HK-2 (cell line): ENCODE results near the gene HSPA1B.
"Not testable (repeated sequence)": the region's sequence is repeated elsewhere in the genome, so short reads cannot be mapped to it uniquely, and the experiment has no call there.

Experiments used
- DNase-seq: peaks from one replicate; pipeline ENCODE4 v3.0.0-alpha.2; 2018; ENCODE audit not compliant: unreplicated experiment

The HSPA1B gene

GRCh38 chr6:31797588-31797987 lies 29.9 kb upstream of the HSPA1B start:
- DNase-seq, result no peak

- DNase-seq, result no peak
Observed at GRCh38 chr6:31799781-31800180, 27.8 kb upstream of the HSPA1B start.

GRCh38 chr6:31801031-31801927 lies 26.3 kb upstream of the HSPA1B start:
- DNase-seq, result not testable (repeated sequence)

GRCh38 chr6:31805939-31806469 lies 21.5 kb upstream of the HSPA1B start:
- no peak for DNase-seq

- peak; percentile 97 for DNase-seq
Observed at GRCh38 chr6:31806470-31807272, 20.9 kb upstream of the HSPA1B start, which contains the start of gene LSM2. TSS of gene LSM2 (minus strand) at chr6:31806966. CDS start at chr6:31806757, 209 bp downstream.

- not testable (repeated sequence) for DNase-seq
Observed at GRCh38 chr6:31808599-31808998, 18.9 kb upstream of the HSPA1B start.

GRCh38 chr6:31811645-31812044 lies 15.9 kb upstream of the HSPA1B start:
- DNase-seq, result no peak

- no peak for DNase-seq
Observed at GRCh38 chr6:31813465-31813849, 14.1 kb upstream of the HSPA1B start.

- peak; percentile 94 for DNase-seq
Observed at GRCh38 chr6:31814677-31815024, 12.9 kb upstream of the HSPA1B start.

- peak; percentile 98 for DNase-seq
Observed at GRCh38 chr6:31815025-31815838, 12.3 kb upstream of the HSPA1B start, which contains the start of the genes HSPA1A and HSPA1L. TSS of gene HSPA1A (plus strand) at chr6:31815543. CDS start at chr6:31815757, 214 bp downstream. TSS of gene HSPA1L (minus strand) at chr6:31815283. CDS start at chr6:31811972, 3,311 bp downstream.

GRCh38 chr6:31817133-31817928 lies 10.2 kb upstream of the HSPA1B start:
- not testable (repeated sequence) for DNase-seq

- DNase-seq, result not testable (repeated sequence)
Observed at GRCh38 chr6:31817929-31818511, 9.5 kb upstream of the HSPA1B start.

- DNase-seq, result no peak
Observed at GRCh38 chr6:31819871-31820299, 7.7 kb upstream of the HSPA1B start.

- not testable (repeated sequence) for DNase-seq
Observed at GRCh38 chr6:31820399-31820798, 7.1 kb upstream of the HSPA1B start.

- DNase-seq, result no peak
Observed at GRCh38 chr6:31821301-31822035, 6.1 kb upstream of the HSPA1B start.

- DNase-seq, result peak; percentile 76
Observed at GRCh38 chr6:31822036-31822821, 5.3 kb upstream of the HSPA1B start.

GRCh38 chr6:31823592-31824196 lies 3.8 kb upstream of the HSPA1B start:
- DNase-seq, result not testable (repeated sequence)

- no peak for DNase-seq
Observed at GRCh38 chr6:31825553-31825952, 2.0 kb upstream of the HSPA1B start.
